ENCODE results near the gene LIN37.

- TF ChIP-seq CTCF (IDR thresholded peaks at IDR 0.05) (no peak), POLR2A (IDR thresholded peaks at IDR 0.05) (no peak)
These were observed 8.9 kb downstream of the LIN37 start for GRCh38 chr19:35757231-35757748.

All from testis (tissue), 2 donors.